ENCODE data around the gene PARP16. TPM values are rescaled to one million over a fixed set of nuclear protein-coding genes. Genes with fewer than 3 reads are reported as not detected.

The PARP16 gene
- total RNA-seq, 1 experiment from 2014 or later, result 6.1 TPM

DNA sequence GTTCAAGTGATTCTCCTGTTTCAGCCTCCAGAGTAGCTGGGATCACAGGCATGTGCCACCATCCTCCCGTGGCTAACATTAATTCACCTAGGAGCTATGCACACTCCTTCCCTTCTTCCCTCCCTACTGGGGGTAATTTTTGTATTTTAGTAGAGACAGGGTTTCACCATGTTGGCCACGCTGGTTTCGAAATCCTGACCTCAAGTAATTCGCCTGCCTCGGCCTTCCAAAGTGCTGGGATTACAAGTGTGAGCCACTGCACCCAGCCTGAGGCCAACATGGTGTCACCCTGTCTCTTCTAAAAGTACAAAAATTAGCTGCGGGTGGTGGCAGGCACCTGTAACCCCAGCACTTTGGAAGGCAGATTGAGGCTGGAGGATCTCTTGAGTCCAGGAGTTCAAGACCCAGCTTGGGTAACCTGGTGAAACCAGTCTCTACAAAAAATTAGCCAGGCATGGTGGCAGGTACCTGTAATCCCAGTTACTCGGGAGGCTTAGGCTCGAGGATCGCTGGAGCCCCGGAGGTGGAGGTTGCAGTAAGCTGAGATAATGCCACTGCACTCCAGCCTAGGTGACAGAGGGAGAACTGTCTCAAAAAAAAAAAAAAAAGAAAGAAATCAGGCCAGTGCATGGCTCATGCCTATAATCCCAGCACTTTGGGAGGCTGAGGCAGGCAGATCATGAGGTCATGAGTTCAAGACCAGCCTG is 23.9 kb upstream of the PARP16 start:
- BruUV-seq (replicated peaks), result no TSS peak
- Mint-ChIP-seq H3K4me1 (ENCODE audit: insufficient read depth, unreplicated experiment) (no peaks in the 10 kb centered on the region), H3K4me3 (ENCODE audit: unreplicated experiment) (no peak overlapping the region), H3K36me3 (ENCODE audit: insufficient read depth, unreplicated experiment) (peaks cover 8% of the 10 kb centered on the region), H3K27me3 (ENCODE audit: insufficient read depth, unreplicated experiment) (peaks cover 8% of the 10 kb centered on the region), H3K27ac (ENCODE audit: low read depth, unreplicated experiment) (no peak overlapping the region), H3K9me3 (ENCODE audit: unreplicated experiment) (no peaks in the 10 kb centered on the region)
- peak; percentile 47 for DNase-seq (ENCODE audit: unreplicated experiment)
- TF ChIP-seq, protein P1, sequence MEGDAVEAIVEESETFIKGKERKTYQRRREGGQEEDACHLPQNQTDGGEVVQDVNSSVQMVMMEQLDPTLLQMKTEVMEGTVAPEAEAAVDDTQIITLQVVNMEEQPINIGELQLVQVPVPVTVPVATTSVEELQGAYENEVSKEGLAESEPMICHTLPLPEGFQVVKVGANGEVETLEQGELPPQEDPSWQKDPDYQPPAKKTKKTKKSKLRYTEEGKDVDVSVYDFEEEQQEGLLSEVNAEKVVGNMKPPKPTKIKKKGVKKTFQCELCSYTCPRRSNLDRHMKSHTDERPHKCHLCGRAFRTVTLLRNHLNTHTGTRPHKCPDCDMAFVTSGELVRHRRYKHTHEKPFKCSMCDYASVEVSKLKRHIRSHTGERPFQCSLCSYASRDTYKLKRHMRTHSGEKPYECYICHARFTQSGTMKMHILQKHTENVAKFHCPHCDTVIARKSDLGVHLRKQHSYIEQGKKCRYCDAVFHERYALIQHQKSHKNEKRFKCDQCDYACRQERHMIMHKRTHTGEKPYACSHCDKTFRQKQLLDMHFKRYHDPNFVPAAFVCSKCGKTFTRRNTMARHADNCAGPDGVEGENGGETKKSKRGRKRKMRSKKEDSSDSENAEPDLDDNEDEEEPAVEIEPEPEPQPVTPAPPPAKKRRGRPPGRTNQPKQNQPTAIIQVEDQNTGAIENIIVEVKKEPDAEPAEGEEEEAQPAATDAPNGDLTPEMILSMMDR (IDR thresholded peaks at IDR 0.05; ENCODE audit: unreplicated experiment), result no peak
- intact Hi-C loops (cut with micrococcal nuclease), result no loop called here
- ChIA-PET POLR2A (interaction anchor here (0.7 to 0.9 kb wide), 2 partner anchors 25 to 42 kb away, joined by 3 read pairs; no protein-coding TSS in a partner anchor), CTCF (interaction anchor here (0.6 to 1.8 kb wide), 5 partner anchors 9 to 475 kb away, joined by 3 to 5 read pairs (median 5); no protein-coding TSS in a partner anchor)

DNA sequence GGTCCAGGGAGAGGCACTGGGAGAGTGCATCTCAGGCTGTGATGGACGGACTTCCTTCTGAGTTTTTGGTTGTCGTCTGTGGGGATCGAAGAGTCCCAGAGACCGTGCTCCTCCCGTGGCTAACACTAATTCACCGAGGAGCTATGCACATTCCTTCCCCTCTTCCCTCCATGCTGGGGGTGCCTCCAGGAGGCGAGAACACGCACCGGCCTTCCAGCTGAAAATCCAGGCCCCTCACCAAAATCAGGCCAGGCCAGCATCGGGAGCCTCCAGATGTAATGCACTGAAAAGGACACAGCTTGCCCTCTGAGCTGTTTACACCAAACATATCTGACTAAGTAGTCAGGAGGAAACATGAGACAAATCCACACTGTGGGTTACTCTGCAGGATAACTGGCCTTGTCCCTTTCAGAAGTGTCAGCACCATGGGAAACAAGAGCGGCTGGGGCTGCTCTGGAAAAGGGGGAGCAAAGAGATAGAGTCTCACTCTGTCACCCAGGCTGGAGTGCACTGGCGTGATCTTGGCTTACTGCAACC is 23.3 kb upstream of the PARP16 start:
- no TSS peak for BruUV-seq (replicated peaks)
- POLR2A ChIA-PET, result interaction anchor here (0.6 to 0.9 kb wide), 3 partner anchors 24 to 60 kb away, joined by 3 read pairs; no protein-coding TSS in a partner anchor
- intact Hi-C loops (cut with micrococcal nuclease), result no loop called here
- H3K4me1 Mint-ChIP-seq (ENCODE audit: insufficient read depth, unreplicated experiment), result no peaks in the 10 kb centered on the region
- H3K9me3 Mint-ChIP-seq (ENCODE audit: unreplicated experiment), result no peaks in the 10 kb centered on the region
- TF ChIP-seq, protein P1 (IDR thresholded peaks at IDR 0.05; ENCODE audit: unreplicated experiment), result no peak
- no peak for DNase-seq (ENCODE audit: unreplicated experiment)
- no peak overlapping the region for H3K27ac Mint-ChIP-seq (ENCODE audit: low read depth, unreplicated experiment)
- H3K36me3 Mint-ChIP-seq (ENCODE audit: insufficient read depth, unreplicated experiment), result peaks cover 14% of the 10 kb centered on the region
- peaks cover 1% of the 10 kb centered on the region for H3K27me3 Mint-ChIP-seq (ENCODE audit: insufficient read depth, unreplicated experiment)
- CTCF ChIA-PET, result interaction anchor here (0.6 to 1.8 kb wide), 4 partner anchors 9 to 103 kb away, joined by 3 to 5 read pairs (median 5); no protein-coding TSS in a partner anchor
- no peak overlapping the region for H3K4me3 Mint-ChIP-seq (ENCODE audit: unreplicated experiment)

DNA sequence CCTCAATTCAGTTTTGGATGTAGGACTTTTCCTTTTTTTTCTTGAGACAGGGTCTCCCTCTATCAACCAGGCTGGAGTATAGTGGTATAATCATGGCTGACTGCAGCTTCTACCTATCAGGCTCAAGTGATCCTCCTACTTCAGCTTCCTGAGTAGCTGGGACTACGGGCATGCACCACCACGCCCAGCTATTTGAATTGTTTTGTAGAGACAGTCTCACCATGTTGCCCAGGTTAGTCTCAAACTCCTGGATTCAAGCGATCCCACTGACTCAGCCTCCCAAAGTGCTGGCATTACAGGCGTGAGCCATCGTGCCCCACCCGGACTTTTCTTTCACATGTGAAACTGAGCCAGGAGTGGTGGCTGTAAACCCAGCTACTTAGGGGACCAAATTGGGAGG is 21.3 kb upstream of the PARP16 start:
- Mint-ChIP-seq H3K9me3 (ENCODE audit: unreplicated experiment) (no peaks in the 10 kb centered on the region), H3K4me3 (ENCODE audit: unreplicated experiment) (no peak overlapping the region), H3K36me3 (ENCODE audit: insufficient read depth, unreplicated experiment) (peaks cover 27% of the 10 kb centered on the region), H3K27me3 (ENCODE audit: insufficient read depth, unreplicated experiment) (no peaks in the 10 kb centered on the region), H3K4me1 (ENCODE audit: insufficient read depth, unreplicated experiment) (no peaks in the 10 kb centered on the region), H3K27ac (ENCODE audit: low read depth, unreplicated experiment) (no peak overlapping the region)
- POLR2A ChIA-PET, result interaction anchor here (0.8 kb wide), 1 partner anchor 326 kb away, joined by 3 read pairs; no protein-coding TSS in a partner anchor
- no peak for DNase-seq (ENCODE audit: unreplicated experiment)
- TF ChIP-seq, protein P1 (IDR thresholded peaks at IDR 0.05; ENCODE audit: unreplicated experiment), result no peak
- intact Hi-C loops (cut with micrococcal nuclease), result no loop called here
- no TSS peak for BruUV-seq (replicated peaks)
- CTCF ChIA-PET, result interaction anchor here (0.7 to 2.0 kb wide), 6 partner anchors 11 to 1221 kb away, joined by 3 to 6 read pairs (median 4); no protein-coding TSS in a partner anchor

DNA sequence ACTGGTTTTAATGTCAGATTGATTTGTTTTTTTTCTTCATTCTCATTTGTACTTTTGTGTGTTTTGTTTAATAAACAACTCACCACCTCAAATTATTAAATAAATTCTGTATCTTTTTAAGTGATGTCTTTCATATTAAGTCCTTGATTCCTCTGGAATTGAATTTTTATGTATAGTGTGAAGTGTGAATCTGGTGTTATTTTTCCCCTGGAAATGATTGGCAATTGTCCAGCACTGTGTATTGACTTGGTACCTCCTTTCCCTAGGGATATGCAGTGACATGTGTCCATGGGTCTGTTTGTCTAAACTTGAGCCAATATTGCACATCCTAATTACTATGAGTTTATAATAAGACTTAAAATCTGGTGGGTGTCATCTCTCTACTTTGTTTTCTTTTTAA is 19.9 kb upstream of the PARP16 start:
- intact Hi-C loops (cut with micrococcal nuclease), result no loop called here
- DNase-seq (ENCODE audit: unreplicated experiment), result no peak
- Mint-ChIP-seq H3K4me1 (ENCODE audit: insufficient read depth, unreplicated experiment) (no peaks in the 10 kb centered on the region), H3K27ac (ENCODE audit: low read depth, unreplicated experiment) (no peak overlapping the region), H3K9me3 (ENCODE audit: unreplicated experiment) (no peaks in the 10 kb centered on the region), H3K27me3 (ENCODE audit: insufficient read depth, unreplicated experiment) (no peaks in the 10 kb centered on the region), H3K4me3 (ENCODE audit: unreplicated experiment) (peak overlapping the region; percentile 33), H3K36me3 (ENCODE audit: insufficient read depth, unreplicated experiment) (peaks cover 27% of the 10 kb centered on the region)
- TF ChIP-seq, protein P1 (IDR thresholded peaks at IDR 0.05; ENCODE audit: unreplicated experiment), result no peak
- CTCF ChIA-PET, result interaction anchor here (0.9 to 1.8 kb wide), 2 partner anchors 9 to 273 kb away, joined by 3 to 7 read pairs; no protein-coding TSS in a partner anchor
- POLR2A ChIA-PET, result interaction anchor here (1.1 to 3.8 kb wide), 4 partner anchors 9 to 121 kb away, joined by 3 to 52 read pairs (median 6); partner anchors contain the start of genes CLPX and PARP16
- no TSS peak for BruUV-seq (replicated peaks)
